ENCODE results near the gene SCUBE2. TPM values are rescaled to one million over a fixed set of nuclear protein-coding genes. Genes with fewer than 3 reads are reported as not detected.

SCUBE2 gene
- total RNA-seq, 1 donor from 2014 or later, result 1.5 TPM

DNA sequence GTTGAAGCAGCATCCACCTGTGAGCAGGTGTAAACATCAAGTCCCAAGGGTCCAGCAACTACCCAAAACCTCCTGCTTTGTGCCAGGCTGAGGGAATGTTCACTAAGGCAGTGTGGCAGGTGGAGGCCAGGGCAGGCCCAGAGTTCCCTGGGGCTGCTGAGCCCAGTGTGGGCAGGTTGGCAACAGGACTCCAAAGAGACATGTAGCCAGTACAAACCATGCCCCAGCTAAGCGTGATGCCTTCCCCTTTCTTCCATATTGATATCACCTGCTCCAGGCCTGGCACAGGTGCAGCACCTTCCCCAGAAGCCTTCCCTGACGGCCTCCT is 30.0 kb upstream of the SCUBE2 start:
- Histone ChIP-seq H3K4me1 (ENCODE audit: insufficient read depth, low read length) (no peaks in the 10 kb centered on the region), H3K79me2 (ENCODE audit: insufficient read depth, low read length) (no peaks in the 10 kb centered on the region), H3K27ac (ENCODE audit: low read depth, low read length) (no peak overlapping the region), H3K4me2 (ENCODE audit: low read length) (no peak overlapping the region), H4K20me1 (ENCODE audit: insufficient read depth, low read length) (no peaks in the 10 kb centered on the region), H3K27me3 (ENCODE audit: insufficient read depth, low read length) (no peaks in the 10 kb centered on the region), H3K36me3 (ENCODE audit: insufficient read depth, low read length) (no peaks in the 10 kb centered on the region), H3K4me3 (ENCODE audit: insufficient read depth, low read depth, low read length) (no peak overlapping the region), H3K9me3 (ENCODE audit: insufficient read depth, low read depth, low read length) (no peaks in the 10 kb centered on the region), H2AFZ (ENCODE audit: low read depth, low read length) (no peak overlapping the region), H3K9ac (ENCODE audit: low read length) (no peak overlapping the region)
- no peak for DNase-seq (ENCODE audit: low read depth)
- no peaks in the 10 kb centered on the region for H3K9me3 Mint-ChIP-seq (ENCODE audit: unreplicated experiment)
- peaks cover 11% of the 10 kb centered on the region for H3K36me3 Mint-ChIP-seq (ENCODE audit: low read depth, unreplicated experiment)
- TF ChIP-seq EZH2 (IDR thresholded peaks at IDR 0.05; ENCODE audit: insufficient read depth, low read length), result no peak
- TF ChIP-seq, protein P1, sequence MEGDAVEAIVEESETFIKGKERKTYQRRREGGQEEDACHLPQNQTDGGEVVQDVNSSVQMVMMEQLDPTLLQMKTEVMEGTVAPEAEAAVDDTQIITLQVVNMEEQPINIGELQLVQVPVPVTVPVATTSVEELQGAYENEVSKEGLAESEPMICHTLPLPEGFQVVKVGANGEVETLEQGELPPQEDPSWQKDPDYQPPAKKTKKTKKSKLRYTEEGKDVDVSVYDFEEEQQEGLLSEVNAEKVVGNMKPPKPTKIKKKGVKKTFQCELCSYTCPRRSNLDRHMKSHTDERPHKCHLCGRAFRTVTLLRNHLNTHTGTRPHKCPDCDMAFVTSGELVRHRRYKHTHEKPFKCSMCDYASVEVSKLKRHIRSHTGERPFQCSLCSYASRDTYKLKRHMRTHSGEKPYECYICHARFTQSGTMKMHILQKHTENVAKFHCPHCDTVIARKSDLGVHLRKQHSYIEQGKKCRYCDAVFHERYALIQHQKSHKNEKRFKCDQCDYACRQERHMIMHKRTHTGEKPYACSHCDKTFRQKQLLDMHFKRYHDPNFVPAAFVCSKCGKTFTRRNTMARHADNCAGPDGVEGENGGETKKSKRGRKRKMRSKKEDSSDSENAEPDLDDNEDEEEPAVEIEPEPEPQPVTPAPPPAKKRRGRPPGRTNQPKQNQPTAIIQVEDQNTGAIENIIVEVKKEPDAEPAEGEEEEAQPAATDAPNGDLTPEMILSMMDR (IDR thresholded peaks at IDR 0.05; ENCODE audit: insufficient read depth, low read depth, low read length), result no peak
- H3K4me1 Mint-ChIP-seq (ENCODE audit: low read depth, unreplicated experiment), result peaks cover 2% of the 10 kb centered on the region
- no peaks in the 10 kb centered on the region for H3K27me3 Mint-ChIP-seq (ENCODE audit: low read depth, unreplicated experiment)
- FAIRE-seq, result no peak
- H3K27ac Mint-ChIP-seq (ENCODE audit: unreplicated experiment), result no peak overlapping the region
- H3K4me3 Mint-ChIP-seq (ENCODE audit: unreplicated experiment), result no peak overlapping the region

DNA sequence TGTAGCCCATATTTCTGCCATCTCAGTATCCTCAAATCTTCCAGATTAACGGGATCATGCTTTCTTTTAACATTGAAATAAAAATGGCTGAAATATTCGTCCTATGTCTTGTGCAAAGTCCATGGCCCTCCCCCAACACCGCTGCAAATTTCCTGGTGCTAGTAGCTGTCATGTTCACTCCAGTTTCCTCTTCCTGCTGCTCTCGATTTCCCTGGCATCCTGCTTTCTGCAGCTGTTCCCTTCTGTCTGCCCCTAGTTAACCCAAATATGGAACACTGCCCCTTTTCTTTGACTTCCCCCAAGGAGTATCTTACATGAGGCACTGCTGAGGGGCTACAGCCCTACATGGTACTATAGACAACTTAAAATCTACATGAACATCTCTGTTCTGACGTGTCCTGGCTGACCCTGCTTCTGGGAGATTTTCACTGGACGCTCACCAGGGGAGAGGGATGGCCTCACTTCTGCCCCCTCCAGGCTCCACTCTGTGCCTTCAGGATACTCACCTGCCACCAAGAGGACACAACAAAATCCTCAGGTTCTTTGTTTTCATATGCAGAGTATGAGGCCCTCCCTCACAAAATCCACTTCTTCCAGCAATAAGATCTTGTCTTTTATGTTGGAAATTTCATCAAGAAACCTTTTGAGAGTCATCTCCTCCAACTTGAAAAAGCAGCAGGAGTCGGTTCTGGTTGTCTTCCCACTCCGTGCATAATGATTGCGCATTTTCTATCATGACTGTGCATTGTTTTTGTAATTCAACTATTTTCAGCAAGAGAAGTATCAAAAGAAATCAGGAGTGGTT is 29.5 kb upstream of the SCUBE2 start:
- H3K4me3 Mint-ChIP-seq (ENCODE audit: unreplicated experiment), result no peak overlapping the region
- Histone ChIP-seq H3K9ac (ENCODE audit: low read length) (no peak overlapping the region), H2AFZ (ENCODE audit: low read depth, low read length) (no peak overlapping the region), H3K4me2 (ENCODE audit: low read length) (no peak overlapping the region), H3K27me3 (ENCODE audit: insufficient read depth, low read length) (no peaks in the 10 kb centered on the region), H3K4me3 (ENCODE audit: insufficient read depth, low read depth, low read length) (no peak overlapping the region), H4K20me1 (ENCODE audit: insufficient read depth, low read length) (no peaks in the 10 kb centered on the region), H3K27ac (ENCODE audit: low read depth, low read length) (no peak overlapping the region), H3K4me1 (ENCODE audit: insufficient read depth, low read length) (no peaks in the 10 kb centered on the region), H3K36me3 (ENCODE audit: insufficient read depth, low read length) (no peaks in the 10 kb centered on the region), H3K79me2 (ENCODE audit: insufficient read depth, low read length) (no peaks in the 10 kb centered on the region), H3K9me3 (ENCODE audit: insufficient read depth, low read depth, low read length) (no peaks in the 10 kb centered on the region)
- no peaks in the 10 kb centered on the region for H3K27me3 Mint-ChIP-seq (ENCODE audit: low read depth, unreplicated experiment)
- DNase-seq (ENCODE audit: low read depth) (no peak), FAIRE-seq (no peak)
- peaks cover 2% of the 10 kb centered on the region for H3K4me1 Mint-ChIP-seq (ENCODE audit: low read depth, unreplicated experiment)
- no peak for TF ChIP-seq EZH2 (IDR thresholded peaks at IDR 0.05; ENCODE audit: insufficient read depth, low read length)
- TF ChIP-seq, protein P1 (IDR thresholded peaks at IDR 0.05; ENCODE audit: insufficient read depth, low read depth, low read length), result no peak
- peaks cover 11% of the 10 kb centered on the region for H3K36me3 Mint-ChIP-seq (ENCODE audit: low read depth, unreplicated experiment)
- H3K9me3 Mint-ChIP-seq (ENCODE audit: unreplicated experiment), result no peaks in the 10 kb centered on the region
- H3K27ac Mint-ChIP-seq (ENCODE audit: unreplicated experiment), result no peak overlapping the region

DNA sequence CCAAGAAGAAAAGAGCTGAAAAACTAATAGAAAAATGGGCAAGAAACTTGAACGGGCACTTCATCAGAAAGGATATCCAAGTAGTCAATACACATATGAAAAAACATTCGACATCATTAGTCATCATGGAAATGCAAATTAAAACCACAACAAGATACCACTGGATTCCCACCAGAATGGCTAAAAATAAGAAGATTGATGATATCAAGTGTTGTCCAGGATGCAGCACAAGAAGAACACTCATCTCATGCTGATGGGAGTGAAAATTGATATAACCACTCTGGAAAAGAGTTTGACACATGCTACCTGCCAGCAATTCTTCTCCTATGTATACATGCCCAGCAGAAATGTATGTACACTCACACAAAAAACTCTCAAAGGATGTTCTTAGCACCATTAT is 26.9 kb upstream of the SCUBE2 start:
- Histone ChIP-seq H4K20me1 (ENCODE audit: insufficient read depth, low read length) (no peaks in the 10 kb centered on the region), H3K4me1 (ENCODE audit: insufficient read depth, low read length) (no peaks in the 10 kb centered on the region), H3K4me3 (ENCODE audit: insufficient read depth, low read depth, low read length) (no peak overlapping the region), H3K9me3 (ENCODE audit: insufficient read depth, low read depth, low read length) (no peaks in the 10 kb centered on the region), H3K27me3 (ENCODE audit: insufficient read depth, low read length) (no peaks in the 10 kb centered on the region), H3K9ac (ENCODE audit: low read length) (no peak overlapping the region), H3K36me3 (ENCODE audit: insufficient read depth, low read length) (no peaks in the 10 kb centered on the region), H3K79me2 (ENCODE audit: insufficient read depth, low read length) (no peaks in the 10 kb centered on the region), H2AFZ (ENCODE audit: low read depth, low read length) (no peak overlapping the region), H3K4me2 (ENCODE audit: low read length) (no peak overlapping the region), H3K27ac (ENCODE audit: low read depth, low read length) (no peak overlapping the region)
- FAIRE-seq, result no peak
- Mint-ChIP-seq H3K4me3 (ENCODE audit: unreplicated experiment) (no peak overlapping the region), H3K9me3 (ENCODE audit: unreplicated experiment) (peaks cover 5% of the 10 kb centered on the region), H3K27ac (ENCODE audit: unreplicated experiment) (no peak overlapping the region), H3K4me1 (ENCODE audit: low read depth, unreplicated experiment) (peaks cover 2% of the 10 kb centered on the region), H3K36me3 (ENCODE audit: low read depth, unreplicated experiment) (peaks cover 28% of the 10 kb centered on the region), H3K27me3 (ENCODE audit: low read depth, unreplicated experiment) (no peaks in the 10 kb centered on the region)
- no peak for TF ChIP-seq EZH2 (IDR thresholded peaks at IDR 0.05; ENCODE audit: insufficient read depth, low read length)
- TF ChIP-seq, protein P1 (IDR thresholded peaks at IDR 0.05; ENCODE audit: insufficient read depth, low read depth, low read length), result no peak
- peak; percentile 51 for DNase-seq (ENCODE audit: low read depth)
